HG03135 (cell line): ENCODE results near the gene SNX25.
"Not testable (repeated sequence)": the region's sequence is repeated elsewhere in the genome, so short reads cannot be mapped to it uniquely, and the experiment has no call there.

ENCODE experiments used
- ATAC-seq: cut with Tn5 transposase; IDR thresholded peaks from one replicate; pipeline ENCODE4 v1.9.1; 2021; ENCODE audit warnings: mild to moderate bottlenecking, moderate library complexity; ENCODE audit not compliant: unreplicated experiment

The SNX25 gene

DNA sequence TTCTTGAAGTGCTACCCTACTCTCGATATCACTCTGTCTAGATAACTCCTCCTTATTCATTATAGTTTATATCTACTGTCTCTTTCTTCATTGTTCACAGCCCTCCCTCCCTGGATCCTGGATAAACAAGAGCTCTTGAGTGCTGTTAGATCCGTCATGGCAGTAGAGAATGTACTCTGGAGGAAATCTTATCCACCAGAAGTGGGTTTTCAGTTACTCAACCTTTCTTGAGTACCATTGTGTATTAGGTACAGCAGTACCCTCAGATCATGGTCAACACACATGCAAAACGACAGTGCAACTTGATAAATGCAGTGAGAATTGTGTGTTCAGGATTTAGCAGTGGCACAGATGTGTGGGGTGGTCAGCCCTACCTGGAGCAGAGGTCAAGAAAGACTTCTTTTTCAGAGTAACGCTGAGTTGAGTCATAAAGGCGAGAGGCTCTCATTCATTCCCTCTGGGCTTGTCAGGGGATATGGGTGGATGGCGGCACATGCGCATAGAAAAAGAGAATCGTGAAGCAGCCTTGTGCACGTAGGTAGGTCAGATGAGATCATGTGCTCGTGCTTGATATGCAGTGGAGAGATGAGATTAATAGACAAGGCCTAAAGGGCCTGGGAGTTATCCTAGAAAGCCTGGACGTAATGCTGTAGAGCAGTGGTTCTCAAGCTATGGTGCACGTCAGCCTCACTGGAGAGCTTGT lies 89.5 kb downstream of the SNX25 start:
- ATAC-seq: no peak

DNA sequence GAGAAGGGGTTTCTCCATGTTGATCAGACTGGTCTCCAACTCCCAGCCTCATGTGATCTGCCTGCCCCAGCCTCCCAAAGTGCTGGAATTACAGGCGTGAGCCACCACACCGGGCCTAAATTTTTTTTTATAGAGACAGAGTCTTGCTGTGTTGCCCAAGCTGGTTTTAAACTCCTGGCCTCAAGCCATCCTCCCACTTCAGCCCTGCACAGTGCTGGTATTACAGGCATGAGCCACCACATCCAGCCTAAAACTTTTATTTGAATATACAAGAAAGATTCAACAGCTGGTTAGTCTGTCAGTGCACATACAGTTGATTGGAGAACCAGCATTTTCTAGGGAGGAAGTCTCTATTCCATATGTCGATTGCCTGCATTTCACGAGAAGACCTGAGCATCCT lies 95.1 kb downstream of the SNX25 start:
- ATAC-seq: no peak

DNA sequence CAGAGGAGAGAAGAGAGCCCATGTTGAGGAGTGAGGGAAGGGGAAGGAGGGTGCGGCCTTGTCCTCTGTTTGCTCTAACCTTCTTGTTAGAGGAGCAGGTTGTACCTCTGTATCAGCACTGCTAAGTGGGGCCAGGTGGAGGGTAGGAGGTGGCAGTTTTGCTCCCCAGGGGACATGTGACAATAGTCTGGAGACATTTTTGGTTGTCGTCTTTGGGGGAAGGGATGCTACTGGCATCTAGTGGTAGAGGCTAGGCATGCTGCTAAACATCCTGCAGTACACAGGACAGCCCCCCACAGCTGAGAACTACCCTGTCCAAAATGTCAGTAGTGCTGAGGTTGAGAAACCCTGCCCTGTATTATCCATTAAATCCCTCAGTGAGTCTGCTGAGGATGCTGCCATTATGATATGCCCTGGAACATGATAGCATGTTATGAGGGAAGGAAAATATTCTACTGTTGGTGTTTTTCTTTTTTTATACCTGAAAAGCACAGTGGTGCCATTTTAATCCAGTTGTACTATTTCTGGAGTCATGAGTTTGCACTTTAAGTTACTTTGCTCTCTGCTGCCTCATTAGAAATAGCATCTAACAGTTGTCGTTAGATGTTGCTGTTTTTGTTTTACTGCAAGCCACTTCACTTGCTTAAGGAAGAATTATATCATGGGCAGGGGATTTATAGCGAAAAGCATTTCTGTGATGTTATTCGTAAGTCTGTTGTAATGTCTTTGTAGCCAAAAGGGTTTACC lies 95.7 kb downstream of the SNX25 start:
- ATAC-seq: peak; percentile 44

DNA sequence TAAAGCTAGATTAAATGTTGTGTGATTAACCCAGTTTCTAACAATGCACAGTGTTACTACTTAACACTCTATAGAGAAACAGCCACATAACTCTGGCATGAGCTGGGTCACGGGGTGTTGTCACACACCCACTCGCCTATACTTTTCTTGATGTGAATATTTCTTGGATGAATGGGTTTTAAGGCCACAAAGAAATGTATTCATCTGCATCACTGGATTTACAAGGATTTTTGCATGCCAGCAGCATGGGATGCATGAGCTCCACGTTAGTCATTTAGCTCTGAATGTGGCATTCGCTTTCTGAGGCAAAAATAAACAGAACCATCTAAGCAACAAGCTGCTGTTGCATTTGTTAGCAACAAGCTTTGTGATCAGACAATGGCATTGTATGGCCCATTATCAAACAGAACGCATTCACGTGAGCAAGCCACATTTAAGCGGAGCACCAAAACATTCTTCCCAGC lies 96.6 kb downstream of the SNX25 start:
- no peak for ATAC-seq

DNA sequence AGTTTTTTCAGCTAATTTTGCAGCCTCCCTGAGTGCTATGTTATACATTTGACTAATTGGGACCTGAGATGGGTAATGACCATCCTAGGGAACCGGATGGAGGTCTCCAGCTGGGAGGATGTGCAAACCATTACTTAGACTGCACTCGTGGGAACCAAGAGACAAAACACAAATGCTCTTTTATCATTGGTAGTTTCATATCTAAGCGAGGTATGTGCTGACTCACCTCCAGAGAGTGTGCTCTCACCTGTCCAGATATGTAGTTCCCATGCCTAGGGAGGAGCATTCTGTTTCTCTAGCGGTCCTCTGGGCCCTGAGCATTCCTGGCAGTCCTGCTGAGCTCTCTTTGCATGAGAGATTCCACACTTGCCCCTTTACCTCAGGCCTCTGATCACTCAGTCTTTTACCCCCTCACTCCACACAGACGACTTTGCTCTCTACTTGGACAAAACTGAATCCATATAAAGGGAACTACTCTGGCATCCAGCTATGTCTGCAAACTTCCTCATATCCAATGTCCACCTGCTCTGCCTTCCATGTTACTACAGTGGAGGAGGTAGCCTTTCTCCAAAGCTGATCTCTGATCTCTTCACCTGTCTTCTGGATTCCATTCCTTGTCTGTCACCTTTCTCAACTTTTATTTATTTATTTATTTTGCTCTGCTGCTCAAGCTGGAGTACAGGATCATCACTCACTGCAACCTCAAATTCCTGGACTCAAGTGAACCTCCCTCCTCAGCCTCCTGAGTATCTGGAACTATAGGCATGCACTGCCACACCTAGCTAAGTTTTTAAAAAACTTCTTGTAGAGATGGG lies 97.9 kb downstream of the SNX25 start:
- ATAC-seq: peak; percentile 62

DNA sequence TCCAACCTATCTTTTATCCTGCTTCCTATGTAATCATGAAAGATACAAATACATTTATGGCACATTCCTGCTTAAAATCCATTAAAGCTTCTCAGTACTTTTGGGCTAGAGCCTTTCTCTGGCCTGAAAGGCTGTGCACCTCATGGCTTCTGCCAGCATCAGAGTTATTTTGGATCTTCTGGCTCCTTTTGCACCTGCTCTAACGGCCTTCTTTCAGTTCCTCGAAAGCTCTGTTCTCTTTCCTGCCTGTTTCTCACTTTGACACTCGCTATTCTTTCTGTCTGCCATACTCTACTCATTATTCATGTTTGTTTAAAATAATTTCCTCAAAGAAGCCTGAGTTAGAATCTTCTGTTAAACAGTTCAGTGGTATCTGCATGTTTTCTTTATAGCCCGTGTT lies 100.4 kb downstream of the SNX25 start:
- ATAC-seq: peak; percentile 61

DNA sequence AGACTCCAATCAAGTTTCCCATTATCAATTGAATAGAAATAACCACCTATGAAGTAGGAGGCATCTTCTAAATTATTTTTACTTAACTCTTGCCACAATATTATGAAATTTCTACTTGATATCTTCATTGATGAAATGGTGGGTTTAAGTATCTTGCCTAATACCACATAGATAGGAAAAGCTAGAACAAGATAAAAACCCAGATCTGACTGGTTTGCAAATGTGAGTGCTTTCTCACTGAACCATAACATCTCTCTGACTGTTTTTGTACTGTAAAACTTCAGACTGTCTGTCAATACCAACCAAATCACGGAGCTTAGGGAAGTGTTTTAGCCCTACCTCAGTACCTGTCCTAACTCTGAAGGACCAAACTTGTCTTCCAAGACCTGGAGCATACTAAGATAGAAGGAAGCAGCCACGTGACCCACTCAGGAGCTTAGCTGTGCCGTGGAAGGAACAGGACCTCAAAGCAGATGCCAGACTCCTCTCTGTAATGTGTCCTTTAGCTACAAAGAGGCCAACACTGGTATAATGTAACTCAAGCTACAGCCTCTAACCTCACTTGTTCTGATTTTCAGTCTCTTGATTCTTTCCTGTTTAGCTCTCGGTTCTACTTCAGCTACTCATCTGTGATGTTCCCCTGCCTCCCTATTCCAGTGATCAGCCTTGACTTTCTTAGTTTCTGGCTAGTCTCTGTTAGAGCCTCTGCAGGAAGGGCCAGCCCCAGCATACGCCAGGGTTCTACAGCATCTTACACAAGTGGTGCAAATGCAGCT lies 101.9 kb downstream of the SNX25 start:
- ATAC-seq: peak; percentile 32

DNA sequence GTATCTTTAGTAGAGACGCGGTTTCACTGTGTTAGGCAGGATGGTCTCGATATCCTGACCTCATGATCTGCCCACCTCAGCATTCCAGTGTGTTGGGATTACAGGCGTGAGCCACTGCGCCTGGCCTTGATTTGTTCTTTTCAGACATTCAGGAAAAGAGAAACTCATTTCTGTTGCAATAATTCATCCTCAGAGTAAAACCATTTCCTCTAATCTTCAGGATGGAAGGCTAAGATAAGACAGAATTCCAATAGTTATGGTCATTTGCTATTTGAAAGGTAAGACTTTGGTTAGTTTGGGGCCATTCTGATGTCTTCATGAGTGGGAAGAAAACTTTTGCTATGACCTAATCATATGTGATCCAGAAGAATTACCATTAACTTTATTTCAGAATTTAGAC lies 103.3 kb downstream of the SNX25 start:
- no peak for ATAC-seq

DNA sequence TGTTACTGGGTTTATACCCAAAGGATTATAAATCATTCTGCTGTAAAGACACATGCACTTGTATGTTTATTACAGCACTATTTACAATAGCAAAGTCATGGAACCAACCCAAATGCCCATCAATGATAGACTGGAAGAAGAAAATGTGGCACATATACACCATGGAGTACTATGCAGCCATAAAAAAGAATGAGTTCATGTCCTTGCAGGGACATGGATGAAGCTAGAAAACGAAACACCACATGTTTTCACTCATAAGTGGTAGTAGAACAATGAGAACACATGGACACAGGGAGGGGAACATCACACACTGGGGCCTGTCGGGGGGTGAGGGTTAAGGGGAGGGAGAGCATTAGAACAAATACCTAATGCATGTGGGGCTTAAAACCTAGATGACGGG lies 108.1 kb downstream of the SNX25 start:
- not testable (repeated sequence) for ATAC-seq

DNA sequence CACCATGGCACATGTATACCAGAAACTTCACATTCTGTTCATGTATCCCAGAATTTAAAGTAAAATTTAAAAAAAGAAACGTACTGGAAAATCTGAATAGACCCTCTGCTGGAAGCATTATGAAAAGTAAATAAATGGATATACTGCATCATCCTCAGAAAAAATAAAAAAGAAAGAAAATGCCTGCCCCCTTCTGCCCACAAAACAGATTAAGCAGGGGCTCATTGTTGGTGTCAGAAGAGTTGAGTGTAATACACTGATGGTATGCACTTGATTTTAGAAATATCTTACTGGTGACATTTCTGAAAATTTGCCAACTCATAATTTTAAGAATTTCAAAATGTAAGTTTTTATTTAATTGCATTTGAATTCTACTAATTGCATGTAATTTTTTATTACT lies 108.5 kb downstream of the SNX25 start:
- ATAC-seq: no peak

DNA sequence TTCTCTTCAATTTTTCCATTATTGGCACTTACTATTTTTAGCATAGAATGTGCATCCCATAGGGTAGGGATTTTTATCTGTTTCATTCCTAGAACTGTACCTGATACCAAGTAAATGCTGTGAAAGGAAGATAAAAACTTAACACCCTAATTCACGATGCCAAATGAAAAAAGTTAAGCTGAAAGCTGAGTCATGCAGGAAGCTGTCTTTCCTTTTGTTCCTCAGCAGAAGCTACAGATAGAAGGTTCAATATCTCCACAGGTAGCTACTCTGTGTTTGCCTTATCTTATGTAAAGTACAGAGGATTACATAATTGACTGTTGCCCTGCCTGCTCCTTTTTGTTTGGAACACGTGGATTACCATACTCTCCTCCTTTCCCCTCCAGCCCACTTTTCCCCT lies 109.3 kb downstream of the SNX25 start:
- ATAC-seq: no peak

DNA sequence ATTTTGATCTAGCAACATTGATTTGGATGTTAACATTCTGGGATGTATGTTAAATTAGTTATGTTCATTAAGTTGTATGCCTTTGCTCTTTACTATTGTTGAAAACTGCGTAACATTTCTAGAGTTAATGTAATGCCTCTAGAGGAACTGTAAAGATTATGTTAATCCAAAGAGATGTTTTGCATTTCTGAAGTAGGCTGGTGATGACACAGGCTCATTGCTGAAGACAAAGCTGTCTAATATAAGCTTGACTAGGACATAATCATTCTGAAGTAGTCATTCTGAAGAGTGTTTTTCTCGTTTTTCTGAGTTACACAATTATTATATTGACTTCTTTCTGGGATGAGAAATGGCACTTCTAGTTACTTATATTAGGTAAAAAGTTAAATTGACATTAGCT lies 113.4 kb downstream of the SNX25 start:
- no peak for ATAC-seq

DNA sequence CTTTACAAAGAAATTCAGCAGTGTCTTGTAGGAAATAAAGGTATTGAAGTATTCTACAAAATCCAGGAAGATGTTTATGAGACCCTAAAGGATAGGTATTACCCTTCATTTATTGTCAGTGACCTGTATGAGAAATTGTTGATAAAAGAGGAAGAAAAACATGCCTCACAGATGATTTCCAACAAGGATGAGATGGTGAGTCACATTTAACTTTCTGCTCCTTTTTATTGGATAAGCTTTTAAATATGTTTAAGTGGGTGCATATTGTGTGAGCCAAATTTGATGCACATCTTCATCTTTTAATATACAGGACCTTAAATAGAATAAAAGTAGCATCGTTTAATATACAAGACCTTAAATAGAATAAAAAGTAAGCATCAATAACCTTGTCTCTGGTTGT lies 114.2 kb downstream of the SNX25 start:
- no peak for ATAC-seq

DNA sequence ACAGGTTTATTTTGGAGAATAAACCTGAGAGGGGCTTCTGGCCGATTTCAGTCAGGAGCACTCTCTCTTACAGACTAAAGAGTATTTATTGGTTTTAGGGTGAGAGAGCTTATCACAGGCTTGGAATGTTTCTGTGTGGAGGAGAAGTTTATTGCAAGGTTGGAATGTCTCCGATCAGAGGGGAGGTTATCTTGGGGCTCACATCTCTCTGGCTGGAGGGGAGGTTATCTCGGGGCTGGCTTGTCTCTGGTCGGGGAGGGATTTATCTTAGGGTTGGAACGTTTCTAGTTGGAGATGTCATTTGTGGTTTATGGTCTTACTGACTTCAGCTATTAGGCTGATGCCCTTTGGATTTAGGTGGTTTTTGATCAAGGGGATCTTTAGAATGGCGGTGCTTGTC lies 115.0 kb downstream of the SNX25 start:
- not testable (repeated sequence) for ATAC-seq

DNA sequence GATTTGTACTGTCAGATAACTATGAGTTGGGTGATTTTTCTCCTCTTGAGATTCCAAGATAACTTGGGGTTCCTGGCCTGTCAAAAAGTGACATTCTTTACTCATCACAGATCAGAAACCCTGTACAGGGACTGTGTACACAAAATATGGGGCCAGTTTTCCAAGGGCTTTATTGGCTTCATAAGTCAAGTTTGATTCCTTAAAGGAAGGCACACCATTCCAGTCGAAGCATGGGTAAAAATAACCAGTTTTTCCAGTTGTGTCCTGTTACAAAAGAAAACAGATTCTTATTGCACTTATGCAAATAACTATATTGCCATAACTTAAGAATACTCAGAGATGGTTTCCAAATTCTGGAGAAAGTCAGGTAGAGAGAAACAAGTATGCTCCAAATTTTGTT lies 116.3 kb downstream of the SNX25 start:
- not testable (repeated sequence) for ATAC-seq

DNA sequence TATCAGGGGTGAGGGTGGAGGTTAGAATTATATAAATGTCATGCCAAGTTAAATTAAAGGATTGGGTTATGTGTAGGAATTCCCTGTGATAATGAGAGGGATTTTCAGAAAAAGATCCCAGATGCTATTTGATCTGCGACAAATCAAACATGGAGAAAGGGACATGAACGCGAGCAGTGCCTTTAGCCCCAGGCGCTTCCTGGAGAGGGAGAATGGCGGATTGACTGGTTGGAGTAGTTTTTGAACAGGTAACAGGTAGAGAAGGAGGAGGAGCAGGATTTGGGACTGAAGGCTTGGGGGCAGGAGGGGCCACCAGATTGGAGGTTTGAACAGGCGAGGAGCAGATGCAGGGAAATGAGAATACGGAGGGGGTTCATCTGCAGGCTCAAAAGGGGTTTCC lies 119.2 kb downstream of the SNX25 start:
- ATAC-seq: no peak

DNA sequence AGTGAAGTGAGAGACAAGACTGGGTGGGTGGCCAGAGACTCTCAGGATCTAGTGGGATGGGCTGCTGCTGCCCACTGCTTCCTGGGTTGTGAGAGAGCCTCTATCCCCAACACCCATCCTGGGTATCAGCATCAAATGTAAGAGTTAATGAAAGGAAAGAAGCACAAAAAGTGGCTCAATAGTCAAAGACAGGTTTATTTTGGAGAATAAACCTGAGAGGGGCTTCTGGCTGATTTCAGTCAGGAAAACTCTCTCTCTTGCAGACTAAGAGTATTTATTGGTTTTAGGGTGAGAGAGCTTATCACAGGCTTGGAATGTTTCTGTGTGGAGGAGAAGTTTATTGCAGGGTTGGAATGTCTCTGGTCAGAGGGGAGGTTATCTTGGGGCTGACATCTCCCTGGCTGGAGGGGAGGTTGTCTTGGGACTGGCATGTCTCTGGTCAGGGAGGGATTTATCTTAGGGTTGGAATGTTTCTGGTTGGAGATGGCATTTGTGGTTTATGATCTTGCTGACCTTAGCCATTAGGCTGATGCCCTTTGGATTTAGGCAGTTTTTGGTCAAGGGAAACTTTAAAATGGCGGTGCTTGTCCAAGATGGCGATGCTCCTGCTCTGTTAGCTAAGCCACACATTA lies 120.6 kb downstream of the SNX25 start:
- not testable (repeated sequence) for ATAC-seq

DNA sequence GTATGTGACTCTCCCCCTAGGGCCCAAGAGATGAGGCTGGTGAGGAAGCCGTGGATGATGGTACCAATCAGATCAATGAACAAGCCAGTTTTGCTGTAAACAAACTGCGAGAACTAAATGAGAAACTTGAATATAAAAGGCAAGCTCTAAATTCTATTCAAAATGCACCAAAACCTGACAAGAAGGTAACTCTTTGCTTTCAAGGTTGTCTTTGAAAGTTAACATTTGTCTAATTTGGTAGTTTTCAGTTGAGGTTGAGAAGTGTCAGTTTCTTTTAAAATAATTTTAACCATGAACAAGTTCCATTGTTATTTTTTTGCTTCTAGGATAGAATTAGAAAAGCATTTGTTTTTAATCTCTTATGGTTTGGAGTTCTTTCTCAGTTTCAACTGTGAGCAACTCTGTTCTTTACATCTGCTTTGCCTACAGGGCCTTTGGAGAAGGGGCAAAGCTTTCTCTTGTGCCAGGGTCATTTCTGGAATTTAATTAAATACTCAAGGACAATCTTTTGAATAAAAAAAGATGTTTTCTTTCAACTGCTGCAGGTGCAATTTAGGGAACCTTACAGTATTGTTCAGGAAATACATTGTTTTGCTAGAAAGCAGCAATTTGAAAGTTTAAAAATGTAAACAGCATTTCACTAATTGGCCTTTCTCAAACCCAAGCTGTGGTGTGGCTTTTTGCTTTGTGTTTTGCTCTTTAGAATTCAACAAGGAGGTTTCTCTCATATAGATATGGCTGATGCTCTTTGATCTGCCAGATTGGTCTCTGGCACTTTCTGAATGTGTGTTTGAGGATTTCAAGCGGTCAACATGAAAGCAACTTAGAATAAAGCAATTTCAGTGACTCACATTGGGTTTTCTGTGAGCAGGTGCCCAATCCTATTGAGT lies 123.4 kb downstream of the SNX25 start:
- ATAC-seq: peak; percentile 66

DNA sequence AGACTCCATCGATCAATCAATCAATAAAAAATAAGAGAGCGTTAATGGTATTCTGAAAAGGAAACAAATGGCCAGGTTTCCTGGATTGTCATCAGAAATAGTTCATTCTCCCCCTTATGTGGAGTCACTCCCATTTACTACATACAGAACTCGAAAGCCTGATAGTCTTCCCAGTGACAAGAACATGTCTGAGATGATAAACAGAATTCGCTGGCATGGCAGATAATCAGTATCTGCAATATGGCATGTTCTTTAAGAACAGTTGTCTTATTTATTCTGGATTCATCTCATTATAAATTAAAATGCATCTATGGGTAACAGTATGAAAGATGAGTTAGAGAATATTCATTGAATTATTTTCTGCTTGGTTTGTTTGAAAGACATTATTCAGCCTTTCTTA lies 124.9 kb downstream of the SNX25 start:
- ATAC-seq: no peak
